Testis (tissue), 2 donors: ENCODE measurements around the gene SLC38A3.

Experiments
- POLR2A ChIP-seq: fragments of 450-650 bp; IDR thresholded peaks from one replicate; pipeline ENCODE4 v1.6.1; 2017; ENCODE audit warnings: antibody characterized with exemption, mild to moderate bottlenecking, moderate library complexity
- TF ChIP-seq, protein P1 (sequence below), 3 experiments: fragments of 450-650 bp in 2 of 3; fragments of 200-600 bp in 1 of 3; sonication (generic) in 1 of 3; IDR thresholded peaks; one replicate each; pipeline ENCODE4 v1.5.1; 2016 to 2019; ENCODE audit warnings: antibody characterized with exemption in 3 of 3, mild to moderate bottlenecking in 2 of 3, moderate library complexity in 1 of 3

DNA sequence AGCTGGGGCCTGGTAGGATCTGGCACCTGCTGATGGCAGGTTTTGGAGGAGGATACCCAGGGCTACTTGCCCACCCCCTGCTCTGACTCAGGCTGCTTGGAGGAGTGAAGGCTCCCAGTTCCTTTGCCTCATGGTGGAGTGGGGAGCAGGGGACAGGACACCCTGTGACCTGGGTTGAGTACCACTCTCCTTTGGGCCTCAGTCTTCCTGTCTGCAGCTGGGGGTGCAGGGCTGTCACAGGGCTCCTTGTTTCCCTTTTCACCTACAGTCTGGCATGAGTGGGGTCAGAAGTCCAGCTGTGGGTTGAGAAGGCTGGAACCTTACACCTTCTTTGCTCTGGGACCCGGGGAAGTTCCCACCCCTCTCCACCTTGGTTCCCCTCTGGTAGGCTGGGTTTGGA, 35.2 kb upstream of the SLC38A3 start:
- TF ChIP-seq, protein P1, sequence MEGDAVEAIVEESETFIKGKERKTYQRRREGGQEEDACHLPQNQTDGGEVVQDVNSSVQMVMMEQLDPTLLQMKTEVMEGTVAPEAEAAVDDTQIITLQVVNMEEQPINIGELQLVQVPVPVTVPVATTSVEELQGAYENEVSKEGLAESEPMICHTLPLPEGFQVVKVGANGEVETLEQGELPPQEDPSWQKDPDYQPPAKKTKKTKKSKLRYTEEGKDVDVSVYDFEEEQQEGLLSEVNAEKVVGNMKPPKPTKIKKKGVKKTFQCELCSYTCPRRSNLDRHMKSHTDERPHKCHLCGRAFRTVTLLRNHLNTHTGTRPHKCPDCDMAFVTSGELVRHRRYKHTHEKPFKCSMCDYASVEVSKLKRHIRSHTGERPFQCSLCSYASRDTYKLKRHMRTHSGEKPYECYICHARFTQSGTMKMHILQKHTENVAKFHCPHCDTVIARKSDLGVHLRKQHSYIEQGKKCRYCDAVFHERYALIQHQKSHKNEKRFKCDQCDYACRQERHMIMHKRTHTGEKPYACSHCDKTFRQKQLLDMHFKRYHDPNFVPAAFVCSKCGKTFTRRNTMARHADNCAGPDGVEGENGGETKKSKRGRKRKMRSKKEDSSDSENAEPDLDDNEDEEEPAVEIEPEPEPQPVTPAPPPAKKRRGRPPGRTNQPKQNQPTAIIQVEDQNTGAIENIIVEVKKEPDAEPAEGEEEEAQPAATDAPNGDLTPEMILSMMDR (IDR thresholded peaks at IDR 0.05), result no peak
- TF ChIP-seq POLR2A, result no peak
